VCaP (cell line): ENCODE measurements around the gene VEZF1.
A peak's percentile ranks its signal among the peaks of the same experiment; 100 is the strongest.

ENCODE experiments used
- H3K27ac ChIP-seq: fragments of 450-650 bp; 2 replicates; pipeline ENCODE4 v1.5.1; 2017
- CTCF ChIP-seq: fragments of 450-650 bp; conservative IDR thresholded peaks from 2 replicates; pipeline ENCODE4 v1.5.1; 2017; ENCODE audit warnings: mild to moderate bottlenecking, moderate library complexity

VEZF1 gene

GRCh38 chr17:58007781-58008706, 20.0 kb upstream of the VEZF1 start:
- peak; percentile 42; the same call in 1 of the 2 replicates for TF ChIP-seq CTCF
- H3K27ac ChIP-seq, result peak overlapping the region; percentile 99

- no peak for TF ChIP-seq CTCF
- peak within 1 kb of the TSS; percentile 99 for H3K27ac ChIP-seq
Measured at GRCh38 chr17:58006924-58007780, 19.1 kb upstream of the VEZF1 start, which contains the start of gene SRSF1. Gene SRSF1 (minus strand): TSS chr17:58007246. CDS start chr17:58007137, 109 bp downstream.

- peak overlapping the region; percentile 99 for H3K27ac ChIP-seq
- no peak for TF ChIP-seq CTCF
Measured at GRCh38 chr17:58006560-58006923, 18.5 kb upstream of the VEZF1 start.

- peak overlapping the region; percentile 99 for H3K27ac ChIP-seq
- TF ChIP-seq CTCF, result no peak
Measured at GRCh38 chr17:58005728-58006559, 17.9 kb upstream of the VEZF1 start.

- peak overlapping the region; percentile 99 for H3K27ac ChIP-seq
- no peak for TF ChIP-seq CTCF
Measured at GRCh38 chr17:58005031-58005727, 17.1 kb upstream of the VEZF1 start.

GRCh38 chr17:58004060-58004459, 16.0 kb upstream of the VEZF1 start:
- peak overlapping the region; percentile 99; the same call in 1 of the 2 replicates for H3K27ac ChIP-seq
- no peak for TF ChIP-seq CTCF
